GM12875 (cell line): ENCODE measurements around the gene USP24.

Experiments used
- H3K4me3 ChIP-seq: one replicate; pipeline ENCODE4 v1.5.1; 2011; ENCODE audit warnings: low read depth, low read length, control low read depth
- TF ChIP-seq, protein P1 (sequence below): IDR thresholded peaks from 2 replicates; pipeline ENCODE4 v1.5.1; 2011; ENCODE audit warnings: low read depth, mild to moderate bottlenecking, control low read depth, inconsistent platforms, low read length, moderate library complexity, borderline replicate concordance; ENCODE audit not compliant: insufficient read depth

The USP24 gene

DNA sequence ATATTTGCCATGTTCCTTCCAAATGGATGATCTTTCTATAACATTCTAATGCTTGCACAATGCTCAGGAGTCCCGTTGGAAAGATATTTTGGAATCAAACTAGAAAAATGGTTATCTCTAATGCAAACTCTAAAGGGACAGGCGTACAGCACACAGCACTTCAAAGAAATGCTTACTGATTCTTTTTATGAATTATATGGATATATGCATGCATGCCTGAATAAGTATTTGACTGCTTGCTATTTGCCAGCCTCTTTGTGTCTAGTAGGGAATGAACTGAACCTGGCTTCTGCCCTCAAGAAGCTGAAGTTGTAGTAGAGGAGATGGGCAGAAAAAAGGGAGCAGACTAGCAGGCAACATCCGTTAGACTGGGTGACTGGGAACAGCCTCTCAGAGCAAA lies 127.7 kb downstream of the USP24 start:
- TF ChIP-seq, protein P1, sequence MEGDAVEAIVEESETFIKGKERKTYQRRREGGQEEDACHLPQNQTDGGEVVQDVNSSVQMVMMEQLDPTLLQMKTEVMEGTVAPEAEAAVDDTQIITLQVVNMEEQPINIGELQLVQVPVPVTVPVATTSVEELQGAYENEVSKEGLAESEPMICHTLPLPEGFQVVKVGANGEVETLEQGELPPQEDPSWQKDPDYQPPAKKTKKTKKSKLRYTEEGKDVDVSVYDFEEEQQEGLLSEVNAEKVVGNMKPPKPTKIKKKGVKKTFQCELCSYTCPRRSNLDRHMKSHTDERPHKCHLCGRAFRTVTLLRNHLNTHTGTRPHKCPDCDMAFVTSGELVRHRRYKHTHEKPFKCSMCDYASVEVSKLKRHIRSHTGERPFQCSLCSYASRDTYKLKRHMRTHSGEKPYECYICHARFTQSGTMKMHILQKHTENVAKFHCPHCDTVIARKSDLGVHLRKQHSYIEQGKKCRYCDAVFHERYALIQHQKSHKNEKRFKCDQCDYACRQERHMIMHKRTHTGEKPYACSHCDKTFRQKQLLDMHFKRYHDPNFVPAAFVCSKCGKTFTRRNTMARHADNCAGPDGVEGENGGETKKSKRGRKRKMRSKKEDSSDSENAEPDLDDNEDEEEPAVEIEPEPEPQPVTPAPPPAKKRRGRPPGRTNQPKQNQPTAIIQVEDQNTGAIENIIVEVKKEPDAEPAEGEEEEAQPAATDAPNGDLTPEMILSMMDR: no peak
- no peak overlapping the region for H3K4me3 ChIP-seq

DNA sequence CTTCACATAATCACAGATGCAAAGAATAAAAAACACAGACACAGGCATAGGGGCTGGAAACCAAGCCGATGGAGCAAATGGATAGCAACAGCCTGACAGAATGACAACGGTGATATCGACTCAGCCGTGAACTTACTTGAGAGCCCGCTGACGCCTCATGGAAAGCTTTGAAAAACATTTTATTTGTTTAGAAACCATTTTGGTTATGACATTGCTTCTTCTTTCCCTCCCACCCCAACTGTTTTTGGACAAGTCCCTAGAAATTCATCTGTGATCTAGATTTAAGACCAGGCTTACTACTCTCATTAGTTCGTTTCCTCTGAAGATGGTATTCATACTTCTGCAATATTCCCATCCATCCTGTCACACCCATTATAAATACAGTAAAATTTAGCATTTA lies 130.9 kb downstream of the USP24 start:
- no peak overlapping the region for H3K4me3 ChIP-seq
- TF ChIP-seq, protein P1: no peak

DNA sequence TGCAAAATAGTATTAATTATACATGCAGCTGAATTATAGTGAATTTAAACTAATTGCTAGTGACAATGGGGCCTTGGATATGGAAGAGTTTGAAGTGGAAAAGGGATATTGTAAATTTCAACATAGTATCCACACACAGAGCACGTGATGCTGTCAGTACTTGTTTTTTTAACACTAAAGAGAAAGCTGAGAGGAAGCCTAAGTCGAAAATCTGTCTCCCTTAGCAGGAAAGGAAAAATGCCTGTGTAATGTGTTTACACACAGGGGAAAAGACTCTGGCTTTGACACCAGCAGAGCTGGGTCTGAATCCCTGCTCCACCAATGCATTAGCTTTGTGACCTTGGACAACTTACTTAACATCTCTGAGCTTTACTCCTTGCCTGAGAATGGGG lies 133.3 kb downstream of the USP24 start:
- TF ChIP-seq, protein P1: no peak
- no peak overlapping the region for H3K4me3 ChIP-seq

DNA sequence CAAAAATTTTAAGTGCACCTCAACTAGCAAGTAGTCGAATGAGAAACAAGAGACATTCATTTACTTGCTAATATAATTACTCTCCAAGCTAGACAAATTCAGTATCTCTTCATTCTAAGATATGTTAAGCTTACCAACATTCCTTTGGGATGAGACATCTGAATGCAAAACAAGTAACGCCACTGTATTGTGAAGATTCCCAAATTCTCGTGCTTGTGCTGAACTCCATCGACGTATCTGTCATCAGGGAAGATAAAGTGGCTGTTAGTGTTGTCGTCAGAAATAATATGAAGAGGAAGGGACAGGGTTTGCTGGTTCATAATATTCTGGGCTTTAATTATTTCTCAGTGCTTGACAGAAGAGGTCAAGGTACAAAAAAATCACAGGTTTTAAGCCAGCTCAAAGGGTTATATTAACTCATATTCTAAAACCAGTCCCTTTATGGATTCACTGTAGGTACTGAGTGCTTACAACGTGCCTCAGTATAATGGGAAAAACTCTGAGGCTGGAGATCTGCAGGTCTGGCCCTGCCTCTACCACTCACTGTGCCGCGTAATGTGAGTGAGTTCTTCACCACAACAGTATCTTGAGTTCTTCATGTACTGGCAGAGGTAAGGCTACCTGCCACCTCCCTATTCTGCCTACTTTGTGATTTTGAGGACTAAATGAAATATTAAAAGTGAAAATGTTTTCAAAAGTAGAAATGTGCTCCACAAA lies 133.8 kb downstream of the USP24 start:
- no peak overlapping the region for H3K4me3 ChIP-seq
- TF ChIP-seq, protein P1: no peak

DNA sequence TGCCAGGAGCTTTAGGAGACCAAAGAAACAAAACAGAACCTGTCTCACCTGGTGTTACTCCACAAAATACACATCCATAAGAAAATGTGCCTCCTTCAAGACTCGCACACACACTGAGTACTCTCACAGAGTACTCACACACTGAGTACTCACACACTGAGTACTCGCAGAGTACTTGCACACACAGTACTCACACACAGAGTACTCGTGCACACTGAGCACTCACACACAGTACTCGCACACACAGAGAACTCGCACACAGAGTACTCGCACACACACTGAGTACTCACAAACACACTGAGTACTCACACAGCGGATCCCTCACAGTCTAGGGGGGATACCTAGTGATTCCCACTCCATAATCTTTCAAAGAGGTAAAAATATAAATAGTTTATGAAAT lies 135.5 kb downstream of the USP24 start:
- no peak overlapping the region for H3K4me3 ChIP-seq
- TF ChIP-seq, protein P1: no peak

DNA sequence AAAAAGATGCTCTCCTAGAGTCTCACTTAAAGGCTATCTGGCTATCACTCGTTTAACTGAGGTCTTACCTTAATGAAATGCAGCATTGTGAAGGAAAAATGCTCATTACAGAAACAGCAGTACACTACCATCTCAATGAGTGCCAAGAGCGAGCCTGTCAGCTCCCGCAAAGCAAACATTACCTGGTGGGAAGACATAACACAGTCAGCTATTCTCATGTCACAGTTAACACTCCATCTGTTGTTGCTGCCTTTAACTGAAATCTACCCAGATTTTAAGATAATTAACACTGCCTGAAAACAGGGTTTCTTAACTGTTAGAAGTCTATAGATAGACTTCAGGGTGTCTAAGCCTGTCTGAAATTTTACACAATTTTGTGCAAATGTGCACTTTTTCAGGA lies 136.7 kb downstream of the USP24 start:
- H3K4me3 ChIP-seq: no peak overlapping the region
- TF ChIP-seq, protein P1: no peak

DNA sequence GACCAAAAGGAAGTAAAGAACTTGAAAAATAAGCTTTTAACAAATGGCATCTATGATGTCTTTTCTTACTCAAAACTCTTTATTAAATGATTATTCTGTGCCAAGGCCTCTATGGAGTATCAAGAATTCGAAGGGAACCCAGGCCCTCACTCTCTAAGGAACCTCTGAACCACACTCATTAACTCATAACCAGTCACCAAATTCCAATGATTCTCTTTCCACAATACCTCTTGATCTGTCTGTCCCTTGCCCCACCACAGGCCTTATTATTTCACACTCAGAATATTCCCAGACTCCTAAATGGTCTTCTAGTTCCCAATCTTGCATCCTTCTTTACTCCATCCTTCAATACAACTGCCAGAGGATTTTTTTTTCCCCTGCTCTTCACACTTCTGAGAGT lies 138.8 kb downstream of the USP24 start:
- TF ChIP-seq, protein P1: no peak

More for the DNA sequence above, 138.8 kb downstream of the USP24 start:
- no peak overlapping the region for H3K4me3 ChIP-seq
